Stimulated activated naive B cell treated with anti-CD40 and anti-IgM and Interleukin-4, amounts not matched to agents 10 μg/mL and 1 μg/mL and 100 μg/mL, for 72 hours (primary cell): ENCODE data around the gene C9orf152.

Experiments
- ATAC-seq, 2 donors: fragments of 150-1000 bp; cut with Tn5 transposase; replicated peaks; 2 replicates each; pipeline ENCODE4 v1.10.0; 2021; ENCODE audit warnings: moderate library complexity in 1 of 2
- DNase-seq: peaks from one replicate; pipeline ENCODE4 v3.0.0; 2021
- H3K27ac Mint-ChIP-seq: one replicate; pipeline ENCODE4 v1.8.0; 2022; ENCODE audit warnings: mild to moderate bottlenecking, mixed read lengths
- H3K27me3 Mint-ChIP-seq, 2 donors: one replicate each; pipeline ENCODE4 v1.8.0; 2022; ENCODE audit warnings: mixed read lengths in 2 of 2
- H3K36me3 Mint-ChIP-seq, 2 donors: one replicate each; pipeline ENCODE4 v1.8.0; 2022; ENCODE audit warnings: mixed read lengths in 2 of 2, mild to moderate bottlenecking in 1 of 2
- H3K4me1 Mint-ChIP-seq, 2 donors: one replicate each; pipeline ENCODE4 v1.8.0; 2022; ENCODE audit warnings: mixed read lengths in 2 of 2, mild to moderate bottlenecking in 1 of 2
- H3K4me3 Mint-ChIP-seq, 2 donors: one replicate each; pipeline ENCODE4 v1.8.0; 2022; ENCODE audit warnings: mild to moderate bottlenecking in 2 of 2, mixed read lengths in 2 of 2, moderate library complexity in 1 of 2
- H3K9me3 Mint-ChIP-seq, 2 donors: one replicate each; pipeline ENCODE4 v1.8.0; 2022; ENCODE audit warnings: mixed read lengths in 2 of 2, mild to moderate bottlenecking in 1 of 2

The C9orf152 gene

GRCh38 chr9:110155751-110156150 lies 52.2 kb downstream of the C9orf152 start:
- no peak for DNase-seq

GRCh38 chr9:110153431-110153830 lies 54.5 kb downstream of the C9orf152 start:
- peaks cover 0 to 7% of the 10 kb centered on the region in 2 donors for H3K9me3 Mint-ChIP-seq
- no peaks in the 10 kb centered on the region for H3K27me3 Mint-ChIP-seq
- H3K36me3 Mint-ChIP-seq: peaks cover 62 to 86% of the 10 kb centered on the region in 2 donors
- ATAC-seq: no peak
- DNase-seq: no peak
- H3K4me1 Mint-ChIP-seq: peaks cover 71 to 100% of the 10 kb centered on the region in 2 donors
- H3K4me3 Mint-ChIP-seq: peak overlapping the region in 1 of 2 donors; percentile 68
- H3K27ac Mint-ChIP-seq: peak overlapping the region; percentile 77

More at GRCh38 chr9:110155751-110156150, 52.2 kb downstream of the C9orf152 start:
- Mint-ChIP-seq H3K4me3 (peak overlapping the region in 1 of 2 donors; percentile 3), H3K36me3 (peaks cover 65 to 88% of the 10 kb centered on the region in 2 donors), H3K4me1 (peaks cover 76 to 100% of the 10 kb centered on the region in 2 donors), H3K9me3 (no peaks in the 10 kb centered on the region), H3K27ac (peak overlapping the region; percentile 89), H3K27me3 (no peaks in the 10 kb centered on the region)
- no peak for ATAC-seq

GRCh38 chr9:110152704-110153374 lies 55.1 kb downstream of the C9orf152 start:
- Mint-ChIP-seq H3K27ac (peak overlapping the region; percentile 85), H3K9me3 (peaks cover 0 to 7% of the 10 kb centered on the region in 2 donors), H3K36me3 (peaks cover 63 to 87% of the 10 kb centered on the region in 2 donors)

More at GRCh38 chr9:110152704-110153374, 55.1 kb downstream of the C9orf152 start:
- no peak for DNase-seq
- Mint-ChIP-seq H3K27me3 (no peaks in the 10 kb centered on the region), H3K4me3 (peak overlapping the region; percentile 43 to 68), H3K4me1 (peaks cover 74 to 100% of the 10 kb centered on the region in 2 donors)
- ATAC-seq: peak in 1 of 2 donors; percentile 12
